Right cardiac atrium (tissue), 5 donors: ENCODE data around the gene URB1. TPM values are rescaled to one million over a fixed set of nuclear protein-coding genes. Genes with fewer than 3 reads are reported as not detected.

Experiments used
- ATAC-seq, 2 donors: fragments of 200-7000 bp; cut with Tn5 transposase; one replicate each; pipeline versions ENCODE4 v1.8.0 to v1.9.1; 2020; ENCODE audit warnings: moderate library complexity in 2 of 2, mild to moderate bottlenecking in 1 of 2
- DNase-seq, 3 donors: peaks; one replicate each; pipeline ENCODE4 v3.0.0-alpha.2; 2020
- H3K27ac ChIP-seq: one replicate; pipeline ENCODE4 v1.5.1; 2013; ENCODE audit warnings: mild to moderate bottlenecking, low read length, control low read depth, moderate library complexity
- H3K27me3 ChIP-seq: one replicate; pipeline ENCODE4 v1.6.1; 2013; ENCODE audit not compliant: control insufficient read depth, insufficient read depth
- H3K4me1 ChIP-seq: one replicate; pipeline ENCODE4 v1.6.1; 2013; ENCODE audit warnings: low read length; ENCODE audit not compliant: control insufficient read depth, insufficient read depth
- H3K4me3 ChIP-seq: one replicate; pipeline ENCODE4 v1.5.1; 2013; ENCODE audit warnings: low read length, control low read depth
- H3K9me3 ChIP-seq: one replicate; pipeline ENCODE4 v1.6.1; 2013; ENCODE audit warnings: low read length; ENCODE audit not compliant: control insufficient read depth
- WGBS: extraction: QIAGEN DNeasy Blood & Tissue Kit; methylation state at CpG from one replicate; pipeline ENCODE4 v1.1.7; 2013; 5-methylcytosine and 5-hydroxymethylcytosine counted together
- intact Hi-C, 4 donors: fragments of 100-400 bp; cut with DNase I; formaldehyde crosslinking; loops; one replicate each; pipeline versions ENCODE4 v1.11.0 to v1.14.0; 2022 to 2023
- polyA plus RNA-seq: library from polyadenylated mRNA; stranded (reverse); fragments of 200-250 nt; gene quantifications from one replicate; pipeline ENCODE4 v1.2.3, GENCODE V29; 2013
- total RNA-seq, 4 donors: library from RNA; stranded (reverse); fragmentation: NEBNext Ultra II Directional; extraction: Animal tissue kit (Norgen Biotek cat#: 25700); gene quantifications; one replicate each; pipeline ENCODE4 v1.2.1, GENCODE V29; 2021
- donor health status: healthy with polysubstance abuse.
- donor health status: DM: no; HTN: yes; CAD: no.
- donor health status: DM: no; HTN: no; CAD: no.
- donor health status: DM: no; HTN: yes; CAD: no; lungs with severe emphysema.
- donor health status: DM: yes; HTN: yes; CAD: no.

URB1 gene
- total and polyA plus RNA-seq, 5 donors: 3.3 to 13.8 (median 9.8) TPM

DNA sequence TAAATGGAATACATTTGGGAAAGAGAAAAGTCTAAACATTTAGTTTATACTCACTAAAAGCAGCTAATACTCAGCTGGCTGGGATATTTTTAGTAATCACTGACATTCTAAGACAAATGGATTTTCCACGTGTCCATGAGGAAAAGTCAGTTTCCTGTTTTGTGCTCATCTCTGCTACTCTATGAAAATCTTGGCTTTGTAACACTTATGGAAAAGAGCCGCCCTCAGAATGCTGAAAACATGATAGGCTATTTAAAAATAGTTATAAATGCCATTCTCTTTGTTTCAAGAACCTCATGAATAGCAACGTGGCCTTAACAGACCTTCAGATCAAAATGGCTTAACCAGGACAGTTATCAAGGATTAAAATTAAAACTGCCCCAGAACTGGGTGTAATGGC, 64.2 kb downstream of the URB1 start:
- no peak for DNase-seq
- peak in 1 of 2 donors; percentile 46 for ATAC-seq
- Histone ChIP-seq H3K4me3 (no peak overlapping the region), H3K27ac (peak overlapping the region; percentile 88), H3K9me3 (no peaks in the 10 kb centered on the region), H3K4me1 (peaks cover 6% of the 10 kb centered on the region), H3K27me3 (no peaks in the 10 kb centered on the region)
- whole genome bisulfite sequencing: 41% methylated on average over 3 of the region's 3 CpGs
- intact Hi-C loops: no loop called here

DNA sequence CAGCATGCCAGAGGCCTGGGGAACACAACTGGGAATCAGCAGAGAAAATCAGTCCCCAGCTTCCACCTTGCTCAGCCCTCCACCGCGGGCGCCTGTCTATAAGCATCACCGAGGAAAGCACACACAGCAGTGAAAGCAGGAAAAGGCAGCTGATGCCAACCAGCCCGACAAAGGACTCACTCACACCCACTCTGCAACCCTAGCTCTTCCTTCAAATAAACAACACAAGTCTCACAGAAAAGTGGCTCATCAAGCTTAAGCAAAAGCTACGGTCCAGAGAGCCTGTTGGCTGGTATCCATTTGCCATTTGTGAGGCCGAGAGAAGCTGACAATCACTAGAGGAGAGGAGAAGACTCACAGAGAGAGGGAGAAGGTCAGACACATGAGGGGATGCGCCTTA, 67.1 kb downstream of the URB1 start:
- Histone ChIP-seq H3K4me3 (no peak overlapping the region), H3K27ac (no peak overlapping the region), H3K27me3 (no peaks in the 10 kb centered on the region), H3K9me3 (no peaks in the 10 kb centered on the region), H3K4me1 (peaks cover 6% of the 10 kb centered on the region)
- 90% methylated on average over 8 of the region's 8 CpGs for whole genome bisulfite sequencing
- intact Hi-C loops: no loop called here
- no peak for DNase-seq
- ATAC-seq: no peak

DNA sequence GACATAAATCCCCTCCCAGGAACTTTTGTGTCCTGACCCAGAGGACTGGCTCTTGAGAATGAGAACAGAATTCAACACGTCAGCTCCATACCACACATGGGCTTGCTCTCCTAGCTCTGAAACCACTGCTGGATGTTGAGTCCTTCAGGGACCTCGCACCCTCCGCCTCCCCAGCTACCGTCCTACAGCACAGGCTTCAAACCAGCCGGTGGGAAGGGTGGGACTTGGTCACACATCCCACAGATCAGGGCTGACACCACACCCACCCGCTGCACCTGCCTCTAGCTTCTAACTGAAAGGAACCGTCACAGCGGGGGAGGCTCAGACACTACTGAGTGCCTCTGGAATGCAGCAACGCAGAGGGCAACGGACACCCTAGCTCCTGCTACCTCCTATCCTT, 70.1 kb downstream of the URB1 start:
- H3K27ac ChIP-seq: no peak overlapping the region
- H3K9me3 ChIP-seq: no peaks in the 10 kb centered on the region
- no peak overlapping the region for H3K4me3 ChIP-seq
- intact Hi-C loops: no loop called here
- H3K27me3 ChIP-seq: no peaks in the 10 kb centered on the region
- H3K4me1 ChIP-seq: no peaks in the 10 kb centered on the region
- DNase-seq: no peak
- WGBS: 89% methylated on average over 10 of the region's 10 CpGs
- no peak for ATAC-seq

DNA sequence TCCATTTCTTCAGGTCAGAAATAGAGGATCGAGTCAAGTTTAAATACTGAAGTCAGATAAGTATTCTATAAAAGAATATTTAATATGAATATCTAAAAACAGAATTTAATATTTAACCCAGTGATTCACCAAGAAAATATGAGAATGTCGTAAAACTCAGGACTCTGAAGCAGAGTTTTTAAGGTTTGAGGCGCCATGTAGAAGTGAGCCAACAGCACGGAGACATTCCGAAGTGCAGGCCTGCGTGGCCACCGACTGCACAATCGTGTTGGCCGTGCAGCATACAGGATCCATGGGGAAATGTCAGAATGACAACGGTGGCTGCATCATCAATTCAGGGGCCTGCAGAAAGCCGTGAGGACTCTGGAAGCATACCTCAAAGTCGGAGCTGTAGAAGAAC, 70.7 kb downstream of the URB1 start:
- H3K9me3 ChIP-seq: no peaks in the 10 kb centered on the region
- H3K27me3 ChIP-seq: no peaks in the 10 kb centered on the region
- no peak overlapping the region for H3K27ac ChIP-seq
- intact Hi-C loops: no loop called here
- H3K4me3 ChIP-seq: no peak overlapping the region
- DNase-seq (no peak), ATAC-seq (no peak)
- no peaks in the 10 kb centered on the region for H3K4me1 ChIP-seq
- 95% methylated on average over 12 of the region's 12 CpGs for WGBS

DNA sequence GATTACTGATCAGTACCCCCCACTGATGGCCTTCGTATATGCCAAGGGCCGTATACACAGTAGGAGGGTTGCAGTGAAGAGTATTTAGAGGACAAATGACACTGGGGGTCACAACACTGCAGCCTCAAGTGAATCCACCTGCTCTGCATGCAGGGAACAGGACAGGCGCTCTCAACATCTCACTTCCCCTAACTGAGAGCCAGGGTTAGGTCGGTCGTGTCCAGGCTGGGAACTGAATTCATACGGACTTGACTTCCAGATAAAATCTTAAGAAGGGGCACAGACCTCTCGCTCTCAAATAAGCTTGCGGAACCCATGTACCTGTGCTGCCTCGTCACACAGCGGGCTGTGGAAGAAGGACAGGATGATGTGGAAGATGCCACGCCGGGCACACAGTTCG, 71.3 kb downstream of the URB1 start:
- Histone ChIP-seq H3K27me3 (no peaks in the 10 kb centered on the region), H3K4me1 (no peaks in the 10 kb centered on the region), H3K4me3 (no peak overlapping the region), H3K9me3 (no peaks in the 10 kb centered on the region), H3K27ac (no peak overlapping the region)
- WGBS: 94% methylated on average over 13 of the region's 13 CpGs
- DNase-seq (no peak), ATAC-seq (no peak)
- intact Hi-C loops: no loop called here

DNA sequence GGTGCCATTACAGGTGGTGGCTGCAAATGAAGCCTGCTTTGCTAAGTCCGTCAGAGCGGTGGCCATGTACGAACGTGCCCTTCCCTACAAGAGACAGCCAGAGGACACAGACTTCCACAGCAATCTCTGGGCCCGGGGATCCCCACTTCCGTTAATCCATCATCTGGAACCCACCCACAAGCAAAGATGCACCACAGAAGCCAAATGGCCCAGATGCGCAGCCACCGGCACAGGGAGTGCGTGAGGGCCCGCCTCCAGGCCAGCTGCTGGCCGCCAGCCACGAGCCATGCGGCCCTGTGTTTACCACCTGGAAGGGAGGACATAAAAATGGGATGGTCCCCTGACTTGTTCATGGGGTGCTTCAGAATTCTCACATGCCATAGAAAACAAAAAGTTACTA, 72.1 kb downstream of the URB1 start:
- no peak for ATAC-seq
- no peak overlapping the region for H3K4me3 ChIP-seq
- 93% methylated on average over 13 of the region's 13 CpGs for WGBS
- no peaks in the 10 kb centered on the region for H3K4me1 ChIP-seq
- H3K27ac ChIP-seq: no peak overlapping the region
- no peaks in the 10 kb centered on the region for H3K27me3 ChIP-seq
- no peak for DNase-seq
- intact Hi-C loops: no loop called here
- H3K9me3 ChIP-seq: no peaks in the 10 kb centered on the region

DNA sequence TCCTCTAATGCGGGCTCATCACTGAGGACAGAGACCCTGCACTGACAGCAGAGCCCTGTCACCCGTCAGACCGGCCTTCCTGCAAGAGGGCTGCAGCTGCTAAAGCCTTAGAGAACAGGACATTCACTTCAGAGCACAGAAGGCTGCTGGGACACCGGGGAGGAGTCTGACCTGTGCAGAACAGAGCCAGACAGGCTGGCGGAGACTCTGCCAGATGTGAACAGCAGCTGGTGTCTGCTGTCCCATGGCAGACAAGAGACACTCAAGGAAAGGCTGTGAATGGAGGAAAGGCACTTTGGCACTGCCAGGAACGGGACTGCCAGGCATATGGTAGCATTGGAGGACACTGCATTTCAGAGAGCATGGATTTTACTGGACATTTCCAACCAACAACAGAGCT, 72.8 kb downstream of the URB1 start:
- no peak overlapping the region for H3K4me3 ChIP-seq
- WGBS: 73% methylated on average over 6 of the region's 6 CpGs
- H3K27me3 ChIP-seq: no peaks in the 10 kb centered on the region
- DNase-seq (no peak), ATAC-seq (no peak)
- H3K9me3 ChIP-seq: no peaks in the 10 kb centered on the region
- intact Hi-C loops: no loop called here
- no peak overlapping the region for H3K27ac ChIP-seq
- no peaks in the 10 kb centered on the region for H3K4me1 ChIP-seq

DNA sequence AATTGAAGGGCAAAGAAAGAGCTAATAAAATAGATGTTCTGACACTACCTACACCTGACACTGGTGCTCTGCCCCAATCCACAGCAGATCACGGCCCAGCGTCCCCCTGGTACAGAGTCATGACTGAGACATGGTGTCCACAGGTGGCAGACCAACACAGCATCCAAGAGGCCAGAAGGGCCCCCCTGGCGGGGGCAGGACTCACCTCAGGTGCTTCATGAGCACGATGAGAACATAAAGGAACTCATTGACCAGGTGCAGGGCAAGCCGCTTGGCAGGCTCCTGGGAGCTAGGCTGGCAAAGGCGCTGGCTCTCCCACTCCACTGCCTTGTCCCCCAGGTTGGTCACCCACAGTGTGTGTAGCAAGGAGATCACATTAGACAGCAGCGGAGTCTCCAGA, 73.8 kb downstream of the URB1 start:
- H3K9me3 ChIP-seq: no peaks in the 10 kb centered on the region
- no peak overlapping the region for H3K27ac ChIP-seq
- no peaks in the 10 kb centered on the region for H3K4me1 ChIP-seq
- intact Hi-C loops: no loop called here
- H3K27me3 ChIP-seq: no peaks in the 10 kb centered on the region
- ATAC-seq (no peak), DNase-seq (no peak)
- no peak overlapping the region for H3K4me3 ChIP-seq
- 97% methylated on average over 7 of the region's 7 CpGs for WGBS

DNA sequence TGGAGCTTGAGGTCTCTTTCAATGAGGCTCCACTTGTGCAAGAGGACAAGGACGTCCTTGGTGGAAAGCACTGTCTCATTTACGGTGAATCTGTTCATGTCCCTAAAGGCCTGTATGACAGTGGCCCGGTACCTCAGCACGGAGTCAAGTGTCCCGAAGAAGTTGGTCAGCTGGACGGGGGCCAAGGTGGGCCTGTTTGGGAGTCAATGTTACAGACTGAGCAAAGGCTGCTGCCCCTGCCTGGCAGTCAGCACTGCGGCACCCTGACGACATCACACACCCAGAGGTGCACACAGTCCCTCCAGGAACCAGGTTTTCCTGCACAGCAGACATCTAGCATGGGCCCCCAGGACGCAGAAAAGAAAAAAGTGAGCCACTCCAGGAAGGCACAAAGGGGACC, 75.1 kb downstream of the URB1 start:
- intact Hi-C loops: no loop called here
- no peak for DNase-seq
- Histone ChIP-seq H3K4me3 (no peak overlapping the region), H3K27ac (no peak overlapping the region), H3K27me3 (no peaks in the 10 kb centered on the region), H3K4me1 (no peaks in the 10 kb centered on the region), H3K9me3 (no peaks in the 10 kb centered on the region)
- no peak for ATAC-seq
- WGBS: 80% methylated on average over 9 of the region's 9 CpGs

DNA sequence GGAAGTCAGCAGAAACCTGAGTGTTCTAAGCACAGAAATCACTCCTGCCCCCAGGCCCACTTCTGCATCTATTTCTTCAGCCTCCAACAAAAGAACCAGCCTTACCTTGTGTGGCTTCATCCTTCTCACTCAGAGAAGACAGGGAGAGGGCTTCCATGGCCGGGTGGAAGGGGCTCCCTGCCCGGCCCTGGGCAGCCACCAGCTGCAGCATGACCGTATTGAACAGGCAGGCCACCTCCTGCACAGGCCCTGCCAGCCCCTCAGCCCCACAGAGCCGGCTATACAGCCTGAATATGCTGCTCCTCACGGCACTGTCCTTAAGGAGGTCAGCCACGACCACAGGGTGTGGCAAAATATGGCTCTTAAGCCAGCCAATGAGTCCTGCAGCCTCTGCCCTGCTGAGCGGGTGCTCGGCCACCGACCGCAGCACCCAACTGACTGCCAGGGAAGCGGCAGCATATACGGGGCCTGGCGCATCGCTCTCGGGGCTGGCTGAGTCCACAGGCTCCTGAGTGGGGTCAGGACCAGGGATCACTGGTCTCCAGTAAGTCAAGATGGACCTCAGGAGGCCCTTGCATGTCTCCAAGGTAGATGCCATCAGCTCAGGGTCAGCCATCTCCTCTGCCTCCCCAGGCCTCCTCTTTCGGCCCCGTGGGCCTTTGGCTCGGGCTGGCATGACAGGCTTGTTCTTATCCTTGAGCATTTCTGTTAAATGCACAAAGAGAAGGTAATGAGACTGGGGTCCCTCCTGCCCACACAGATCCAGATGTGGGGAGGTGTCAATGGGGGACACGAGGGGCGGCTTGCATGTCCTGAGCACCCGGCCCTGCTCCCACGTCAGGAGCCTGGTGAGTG, 76.2 kb downstream of the URB1 start:
- Histone ChIP-seq H3K4me3 (no peak overlapping the region), H3K9me3 (no peaks in the 10 kb centered on the region), H3K27ac (no peak overlapping the region), H3K27me3 (no peaks in the 10 kb centered on the region), H3K4me1 (no peaks in the 10 kb centered on the region)
- intact Hi-C loops: no loop called here
- 94% methylated on average over 22 of the region's 22 CpGs for WGBS
- ATAC-seq: no peak
- no peak for DNase-seq

DNA sequence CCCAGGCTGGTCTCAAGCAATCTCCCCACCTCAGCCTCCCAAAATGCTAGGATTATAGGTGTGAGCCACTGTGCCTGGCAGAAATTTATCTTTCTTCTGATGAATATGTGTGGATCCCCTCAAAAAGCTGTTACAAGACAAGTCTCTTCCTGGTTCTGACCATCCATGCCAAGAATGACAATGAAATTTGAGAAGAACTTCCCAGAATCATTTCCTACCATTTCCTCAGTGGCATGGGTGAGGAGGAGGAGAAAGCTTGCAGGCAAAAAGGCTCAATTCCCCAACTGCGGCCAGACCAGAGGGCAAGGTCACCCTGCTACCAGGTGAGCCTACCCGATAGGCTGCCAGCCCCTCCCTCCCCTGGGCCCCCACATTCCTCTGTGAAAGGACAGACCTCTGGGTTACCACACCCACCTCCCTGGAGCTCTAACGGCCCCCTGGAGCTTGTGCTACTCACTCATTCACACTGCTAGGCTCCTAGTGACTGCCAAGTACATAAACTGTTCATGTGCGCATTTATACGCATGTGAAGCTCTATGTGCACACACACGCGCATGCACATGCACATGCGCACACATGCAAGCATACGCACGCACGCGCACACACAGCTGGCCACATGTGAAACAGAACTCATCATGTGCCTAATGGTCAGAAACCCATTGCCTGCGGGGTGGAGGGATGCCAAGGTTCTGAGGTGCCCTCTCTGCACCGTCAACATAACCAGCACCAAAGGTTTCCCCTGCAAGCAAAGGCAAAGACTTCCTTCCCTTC, 77.1 kb downstream of the URB1 start:
- Histone ChIP-seq H3K27me3 (no peaks in the 10 kb centered on the region), H3K27ac (no peak overlapping the region), H3K4me3 (no peak overlapping the region), H3K4me1 (no peaks in the 10 kb centered on the region), H3K9me3 (no peaks in the 10 kb centered on the region)
- 91% methylated on average over 14 of the region's 14 CpGs for WGBS
- no peak for DNase-seq
- no peak for ATAC-seq
- intact Hi-C loops: no loop called here
